Activated T-cell treated with anti-CD3 and anti-CD28 coated beads, Interleukin-2, amount 50 U/mL, for 48 hours (primary cell): ENCODE measurements around the gene RNF220.

Experiments used
- DNase-seq, 2 experiments: peaks; one replicate each; pipeline ENCODE4 v3.0.0-alpha.2; 2020

Gene RNF220

DNA sequence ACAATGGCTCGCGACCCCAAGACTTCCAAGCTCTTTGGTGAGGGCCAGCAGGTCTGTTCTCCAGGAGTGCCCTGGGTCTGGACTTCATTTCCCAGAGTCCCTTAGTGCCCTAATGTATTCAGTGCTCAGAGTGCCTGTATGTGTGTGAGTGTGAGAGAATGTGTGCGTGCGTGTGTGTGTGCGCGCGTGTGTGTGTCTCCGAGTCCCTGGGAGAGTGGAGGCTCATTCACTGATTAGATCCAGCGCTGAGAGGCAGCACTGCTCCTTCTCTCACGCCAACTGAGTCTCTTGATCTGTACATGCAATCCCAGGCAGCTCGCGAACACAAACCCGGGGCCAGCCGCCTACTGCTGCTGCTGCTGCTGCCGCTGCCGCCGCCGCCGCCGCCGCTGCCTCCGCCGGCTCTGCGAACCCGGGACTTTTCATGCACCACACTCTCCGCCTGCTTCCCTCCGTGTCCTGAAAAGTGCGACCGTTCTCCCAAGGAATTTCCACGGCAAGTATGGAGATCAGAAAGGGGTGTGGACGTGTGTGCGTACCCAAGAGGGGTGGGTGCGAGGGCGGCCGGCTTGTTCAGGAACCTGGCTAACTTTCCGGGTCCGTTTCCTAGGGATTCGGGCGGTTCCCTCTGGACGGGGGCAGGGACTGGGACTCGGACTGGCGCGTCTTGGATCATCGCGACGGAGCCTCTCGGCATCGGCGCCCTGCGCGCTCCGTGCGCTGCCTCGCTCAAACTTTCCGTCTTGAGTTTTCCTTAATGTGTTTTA lies at the start of gene RNF220:
TSS of gene RNF220 (plus strand) at position 225 of the 767 bp plus-strand sequence.
- peak; percentile 52 to 59 for DNase-seq

GRCh38 chr1:44355582-44356305 lies 49.3 kb upstream of the RNF220 start:
- DNase-seq = no peak

GRCh38 chr1:44357710-44358109 lies 47.3 kb upstream of the RNF220 start:
- DNase-seq = no peak

DNA sequence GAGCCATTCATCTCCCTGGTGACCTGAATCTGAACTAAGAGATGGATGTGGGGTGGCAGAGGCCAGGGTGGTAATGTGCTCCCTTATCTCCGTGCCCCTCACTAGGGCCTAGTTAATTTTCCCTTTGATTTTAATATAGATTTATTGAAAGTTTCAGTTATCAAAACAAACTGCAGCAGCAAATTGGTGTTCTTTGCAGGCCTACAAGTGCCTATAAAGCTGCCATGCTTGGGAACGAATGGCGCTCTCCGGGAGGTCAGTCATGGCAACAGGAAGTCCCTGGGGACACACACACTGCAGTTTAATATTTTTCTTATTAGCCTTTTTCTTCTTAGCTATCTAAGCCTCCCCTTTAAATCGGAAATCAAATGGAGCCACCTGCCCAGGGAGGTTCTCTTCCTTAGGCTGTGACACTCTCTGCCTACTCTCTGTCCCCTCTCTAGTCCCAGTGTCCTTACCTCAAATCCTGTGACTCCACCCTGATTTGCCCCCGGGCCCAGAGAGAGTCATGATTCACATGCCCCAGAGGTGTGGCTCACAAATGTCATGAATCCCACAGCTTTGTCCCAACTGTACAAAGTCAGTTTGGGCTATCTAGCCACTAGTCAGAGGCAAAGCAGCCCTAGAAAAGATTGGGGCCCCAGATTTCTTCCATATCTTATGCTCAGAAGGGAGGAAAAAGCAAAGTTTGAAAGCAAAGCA lies 45.7 kb upstream of the RNF220 start:
- no peak for DNase-seq

GRCh38 chr1:44361478-44361877 lies 43.6 kb upstream of the RNF220 start:
- DNase-seq = no peak

DNA sequence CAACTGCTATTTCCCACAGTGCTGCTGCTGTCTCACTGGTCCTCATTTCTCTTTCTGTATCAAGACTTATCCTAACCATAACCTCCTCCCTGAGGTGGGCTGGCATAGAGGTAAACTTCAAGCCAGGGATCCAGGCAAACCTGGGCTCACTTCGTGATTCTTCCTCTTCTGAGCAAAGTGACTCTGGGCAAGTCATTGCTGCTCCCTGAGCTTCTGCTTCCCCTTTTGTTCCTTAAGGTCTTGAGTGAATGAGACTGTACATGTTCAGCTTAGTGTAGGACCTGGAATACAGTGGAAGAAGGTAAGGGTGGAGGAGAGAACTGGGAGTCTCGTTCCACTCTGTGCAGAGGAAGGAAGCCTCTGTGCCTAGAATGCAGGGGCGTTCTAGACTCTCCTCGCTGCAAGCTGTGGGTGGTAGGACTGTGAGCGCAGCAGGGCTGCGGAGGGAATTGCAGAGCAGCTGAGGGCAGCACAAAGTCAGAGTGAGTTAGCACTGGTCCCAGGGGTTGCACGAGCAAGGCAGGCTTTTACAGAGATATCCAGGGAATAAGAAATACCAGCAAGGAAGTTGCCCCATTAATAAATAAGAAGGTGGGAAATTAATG lies 38.6 kb upstream of the RNF220 start:
- no peak for DNase-seq

GRCh38 chr1:44367944-44368343 lies 37.1 kb upstream of the RNF220 start:
- DNase-seq = no peak

GRCh38 chr1:44368471-44369151 lies 36.4 kb upstream of the RNF220 start:
- DNase-seq = no peak

DNA sequence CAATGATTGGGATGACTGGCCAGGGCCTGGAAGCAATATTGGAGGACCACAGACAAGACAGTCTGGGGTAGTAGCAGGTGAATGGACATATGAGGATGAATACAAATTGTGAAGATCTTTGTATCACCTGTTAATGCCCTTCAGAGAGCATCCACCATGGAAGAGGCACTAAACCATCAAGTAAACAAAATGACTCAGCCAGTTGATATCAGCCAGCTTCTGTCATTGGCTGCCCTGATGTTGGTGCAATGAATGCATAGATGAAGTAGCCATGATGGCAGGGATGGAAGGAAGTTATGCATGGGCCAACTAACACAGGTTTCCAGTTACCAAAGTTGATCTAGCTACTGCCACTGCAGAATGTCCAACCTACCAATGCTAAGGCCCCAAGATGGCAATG lies 33.8 kb upstream of the RNF220 start:
- DNase-seq = no peak

GRCh38 chr1:44375547-44375946 lies 29.5 kb upstream of the RNF220 start:
- DNase-seq = no peak

GRCh38 chr1:44377925-44378784 lies 26.9 kb upstream of the RNF220 start:
- DNase-seq = peak; percentile 57 to 60

DNA sequence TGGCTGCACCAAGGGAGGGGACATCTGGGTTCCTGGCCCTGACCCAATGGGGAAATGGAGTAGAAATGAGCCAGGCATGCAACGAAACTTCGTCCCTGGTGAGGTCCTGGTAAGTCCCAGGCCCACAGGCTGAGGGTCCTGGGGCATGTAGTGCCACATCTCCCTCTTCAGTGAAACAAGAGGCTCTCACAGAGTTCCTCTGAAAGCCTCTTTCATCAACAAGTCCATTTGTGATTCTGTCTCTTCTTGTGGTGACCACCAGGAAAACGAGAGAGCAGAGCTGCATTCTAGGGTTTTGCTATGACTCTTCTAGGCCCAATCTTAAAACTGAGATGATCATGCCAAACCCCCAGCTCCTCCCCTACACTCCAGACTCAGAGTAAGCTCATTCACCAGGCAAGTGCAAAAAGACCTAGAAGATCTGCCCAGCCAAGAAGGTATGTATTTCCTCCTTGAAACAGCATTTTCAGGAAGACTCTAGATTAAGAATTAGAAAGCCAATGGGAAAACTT lies 24.3 kb upstream of the RNF220 start:
- DNase-seq = no peak

- no peak for DNase-seq
Observed at GRCh38 chr1:44388551-44388950, 16.5 kb upstream of the RNF220 start.

- DNase-seq = no peak
Observed at GRCh38 chr1:44389437-44389836, 15.6 kb upstream of the RNF220 start.

DNA sequence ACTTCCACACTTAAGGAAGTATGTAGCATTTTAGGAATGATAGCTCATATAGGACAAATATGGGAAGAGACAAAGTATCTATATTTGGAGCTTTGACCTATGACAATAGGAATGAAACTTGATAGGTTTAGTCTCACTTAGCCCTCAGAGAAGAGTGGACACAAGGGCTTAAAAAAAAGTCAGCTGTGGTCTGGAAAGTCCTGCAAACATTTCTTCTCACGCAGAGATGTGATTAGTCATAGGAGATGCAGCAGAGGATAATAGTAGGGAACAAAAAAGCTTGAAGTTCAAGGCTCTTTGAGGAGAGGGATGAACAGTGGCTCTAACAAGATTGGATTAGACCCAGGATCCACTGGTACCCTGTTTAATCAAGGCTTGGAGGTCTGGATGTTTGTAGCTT lies 14.8 kb upstream of the RNF220 start:
- no peak for DNase-seq

DNA sequence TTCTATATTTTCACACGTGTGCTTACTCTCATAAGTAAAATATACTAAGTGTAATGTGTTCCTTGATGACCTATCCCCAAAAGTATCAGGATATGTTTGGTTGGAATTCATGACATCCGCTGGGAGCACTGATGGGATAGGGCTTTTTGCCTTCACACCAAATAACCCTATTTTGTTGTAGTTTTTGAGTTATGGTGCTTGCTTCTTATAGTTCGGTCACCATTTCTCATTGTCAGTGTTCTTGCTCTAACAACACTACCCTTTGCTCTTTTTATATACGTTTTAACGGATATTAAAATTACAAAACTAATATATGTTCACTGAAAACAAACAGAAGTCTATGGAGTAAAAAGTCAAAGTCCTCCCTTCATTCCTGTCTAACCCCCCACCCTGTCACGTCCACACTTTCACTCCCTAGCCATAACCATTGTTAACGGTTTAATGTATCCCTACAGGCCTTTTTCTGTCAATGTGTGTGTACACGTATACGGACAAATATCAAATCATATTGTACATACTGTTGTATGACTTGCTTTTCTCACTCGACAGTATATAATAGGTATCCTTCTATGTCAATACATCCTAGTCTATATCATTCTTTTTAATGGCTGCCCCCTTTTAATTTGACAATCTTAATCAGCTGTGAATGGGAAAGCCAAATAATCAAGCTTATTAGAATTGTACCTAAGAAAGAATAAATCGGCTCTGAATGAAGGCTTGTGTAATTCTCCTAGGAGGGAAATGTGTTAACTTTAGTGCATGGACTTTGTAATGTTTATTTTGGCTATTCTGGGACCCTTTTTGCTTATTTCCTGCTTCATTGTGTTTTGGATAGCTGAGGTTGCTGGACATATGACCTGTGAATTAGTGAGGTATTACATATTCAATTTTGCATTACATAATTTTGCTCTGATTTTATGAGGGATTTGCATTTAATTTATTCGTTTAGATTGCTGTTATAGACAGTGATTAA lies 3.5 kb upstream of the RNF220 start:
- DNase-seq = no peak

- DNase-seq = peak; percentile 45 to 54
Observed at GRCh38 chr1:44405798-44406736, 1.0 kb downstream of the RNF220 start.

DNA sequence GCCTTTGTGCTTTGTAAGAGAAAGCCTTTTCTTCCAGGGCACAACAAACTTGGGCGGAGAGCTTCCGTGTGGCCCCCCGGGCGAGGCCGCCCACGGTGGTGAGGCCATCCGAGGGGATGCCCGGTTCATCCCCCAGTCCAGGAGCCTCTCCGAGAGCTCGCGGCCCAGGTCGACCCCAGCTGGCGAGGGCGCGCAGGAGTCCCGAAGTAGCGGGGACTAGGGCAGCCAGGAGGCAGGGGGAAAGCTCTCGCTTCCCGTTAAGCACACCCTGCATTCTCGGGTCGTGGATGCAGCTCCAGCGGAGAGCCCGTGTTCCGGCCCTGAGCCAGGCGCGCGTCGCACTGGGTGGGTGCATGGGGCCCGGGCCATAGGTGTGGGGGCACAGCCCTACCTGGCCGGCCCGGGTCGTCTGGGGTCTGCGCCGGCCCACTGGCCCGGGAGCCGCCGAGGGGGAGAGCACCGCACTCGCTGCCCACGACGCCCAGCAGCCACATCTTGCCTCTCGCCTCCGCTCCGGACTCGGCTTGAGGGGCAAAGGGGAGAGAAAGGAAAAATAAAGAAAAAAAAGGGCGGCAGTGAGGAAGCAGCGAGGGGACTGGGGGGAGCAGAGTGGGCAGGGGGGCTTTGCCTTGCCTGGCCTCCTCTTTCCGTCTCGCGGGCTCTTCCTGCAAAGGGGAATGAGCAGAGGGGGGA lies 1.8 kb downstream of the RNF220 start:
- peak in 1 of 2 experiments; percentile 43 for DNase-seq
